Measurements from ENCODE around the gene DCTN5. TPM values are rescaled to one million over a fixed set of nuclear protein-coding genes. Genes with fewer than 3 reads are reported as not detected.
"Not testable (repeated sequence)": the region's sequence is repeated elsewhere in the genome, so short reads cannot be mapped to it uniquely, and the experiment has no call there.

DCTN5 gene
- total RNA-seq, 1 donor from 2014 or later: 42.7 TPM

GRCh38 chr16:23710504-23710903, 69.2 kb downstream of the DCTN5 start:
- TF ChIP-seq CTCF (IDR thresholded peaks at IDR 0.05): no peak
- H3K27me3 ChIP-seq (ENCODE audit: low read depth): peaks cover 48% of the 10 kb centered on the region
- peaks cover 6% of the 10 kb centered on the region for H3K9me3 ChIP-seq
- H3K36me3 ChIP-seq: no peaks in the 10 kb centered on the region
- intact Hi-C loops (cut with DNase I): no loop called here
- no peak overlapping the region for H3K27ac ChIP-seq
- DNase-seq (no peak), ATAC-seq (no peak)
- H3K4me3 ChIP-seq: no peak overlapping the region
- H3K4me1 ChIP-seq: no peaks in the 10 kb centered on the region

GRCh38 chr16:23711785-23712184, 70.5 kb downstream of the DCTN5 start:
- intact Hi-C loops (cut with DNase I): no loop called here
- Histone ChIP-seq H3K36me3 (no peaks in the 10 kb centered on the region), H3K9me3 (peaks cover 6% of the 10 kb centered on the region), H3K27ac (no peak overlapping the region), H3K27me3 (ENCODE audit: low read depth) (peaks cover 48% of the 10 kb centered on the region), H3K4me3 (no peak overlapping the region), H3K4me1 (no peaks in the 10 kb centered on the region)
- TF ChIP-seq CTCF (IDR thresholded peaks at IDR 0.05): no peak
- DNase-seq (no peak), ATAC-seq (peak in 1 of 2 donors; percentile 46)

- no peak within 1 kb of the TSS for H3K27ac ChIP-seq
- H3K4me1 ChIP-seq: no peaks in the 10 kb centered on the region
- H3K27me3 ChIP-seq (ENCODE audit: low read depth): peaks cover 48% of the 10 kb centered on the region
- intact Hi-C loops (cut with DNase I): no loop called here
- H3K36me3 ChIP-seq: no peaks in the 10 kb centered on the region
- H3K4me3 ChIP-seq: no peak within 1 kb of the TSS
- no peak for TF ChIP-seq CTCF (IDR thresholded peaks at IDR 0.05)
- ATAC-seq (peak in 1 of 2 donors; percentile 46), DNase-seq (no peak)
- peaks cover 6% of the 10 kb centered on the region for H3K9me3 ChIP-seq
Observed at GRCh38 chr16:23712976-23713375, 71.7 kb downstream of the DCTN5 start, which contains the start of gene ERN2. Gene ERN2 (minus strand): TSS chr16:23713222. CDS start chr16:23713187, 35 bp downstream.

GRCh38 chr16:23716484-23716883, 75.2 kb downstream of the DCTN5 start:
- intact Hi-C loops (cut with DNase I): no loop called here
- no peaks in the 10 kb centered on the region for H3K36me3 ChIP-seq
- TF ChIP-seq CTCF (IDR thresholded peaks at IDR 0.05): no peak
- no peaks in the 10 kb centered on the region for H3K9me3 ChIP-seq
- ATAC-seq (no peak), DNase-seq (no peak)
- H3K27ac ChIP-seq: no peak overlapping the region
- H3K4me1 ChIP-seq: no peaks in the 10 kb centered on the region
- no peak overlapping the region for H3K4me3 ChIP-seq
- peaks cover 38% of the 10 kb centered on the region for H3K27me3 ChIP-seq (ENCODE audit: low read depth)

- not testable (repeated sequence) for H3K4me1 ChIP-seq; H3K27ac ChIP-seq; ATAC-seq; H3K36me3 ChIP-seq; H3K27me3 ChIP-seq (ENCODE audit: low read depth); H3K4me3 ChIP-seq; DNase-seq
- intact Hi-C loops (cut with DNase I): loop anchor here (10.0 kb wide), 1 partner anchor 72 kb away; no protein-coding TSS in a partner anchor
- H3K9me3 ChIP-seq: peaks cover 14% of the 10 kb centered on the region
Observed at GRCh38 chr16:23722613-23723240, 81.5 kb downstream of the DCTN5 start.

GRCh38 chr16:23724096-23724784, 83.0 kb downstream of the DCTN5 start:
- H3K36me3 ChIP-seq: no peaks in the 10 kb centered on the region
- no peak overlapping the region for H3K27ac ChIP-seq
- intact Hi-C loops (cut with DNase I): loop anchor here (10.0 kb wide), 1 partner anchor 71 kb away; no protein-coding TSS in a partner anchor
- H3K27me3 ChIP-seq (ENCODE audit: low read depth): no peaks in the 10 kb centered on the region
- H3K4me1 ChIP-seq: no peaks in the 10 kb centered on the region
- no peak for TF ChIP-seq CTCF (IDR thresholded peaks at IDR 0.05)
- ATAC-seq (no peak), DNase-seq (no peak)
- H3K4me3 ChIP-seq: no peak overlapping the region
- peaks cover 14% of the 10 kb centered on the region for H3K9me3 ChIP-seq

All from lower lobe of right lung (tissue), 2 donors.